HEK293 (cell line): Measurements from ENCODE around the gene RASSF3.

Experiments used
- BCL11A ChIP-seq: fragments of 450-650 bp; formaldehyde crosslinking; IDR thresholded peaks from 2 replicates; pipeline ENCODE4 v1.5.1; 2016; ENCODE audit warnings: low read depth, missing biosample characterization, missing genetic modification characterization
- BCL11B ChIP-seq: fragments of 450-650 bp; formaldehyde crosslinking; IDR thresholded peaks from 2 replicates; pipeline ENCODE4 v1.5.1; 2016; ENCODE audit warnings: low read depth, missing biosample characterization, missing genetic modification characterization
- KLF1 ChIP-seq: fragments of 450-650 bp; formaldehyde crosslinking; IDR thresholded peaks from 2 replicates; pipeline ENCODE4 v1.5.1; 2016; ENCODE audit warnings: missing biosample characterization, missing genetic modification characterization
- KLF16 ChIP-seq: fragments of 450-650 bp; formaldehyde crosslinking; IDR thresholded peaks from 2 replicates; pipeline ENCODE4 v1.5.1; 2017; ENCODE audit warnings: missing biosample characterization, missing genetic modification characterization
- SCRT1 ChIP-seq: fragments of 450-650 bp; formaldehyde crosslinking; IDR thresholded peaks from 2 replicates; pipeline ENCODE4 v1.5.1; 2016; ENCODE audit warnings: missing biosample characterization, missing genetic modification characterization, borderline replicate concordance
- SCRT2 ChIP-seq: fragments of 450-650 bp; formaldehyde crosslinking; IDR thresholded peaks from 2 replicates; pipeline ENCODE4 v1.5.1; 2016; ENCODE audit warnings: missing biosample characterization, missing genetic modification characterization
- YY1 ChIP-seq: fragments of 450-650 bp; formaldehyde crosslinking; IDR thresholded peaks from 2 replicates; pipeline ENCODE4 v1.5.1; 2018; ENCODE audit warnings: missing biosample characterization, missing genetic modification characterization
- ZFP41 ChIP-seq: fragments of 450-650 bp; formaldehyde crosslinking; IDR thresholded peaks from 2 replicates; pipeline ENCODE4 v1.5.1; 2016; ENCODE audit warnings: missing biosample characterization, missing genetic modification characterization, borderline replicate concordance
- ZNF112 ChIP-seq: fragments of 450-650 bp; formaldehyde crosslinking; IDR thresholded peaks from 2 replicates; pipeline ENCODE4 v1.5.0; 2017; ENCODE audit warnings: missing biosample characterization, missing genetic modification characterization
- ZNF121 ChIP-seq: fragments of 450-650 bp; formaldehyde crosslinking; IDR thresholded peaks from 2 replicates; pipeline ENCODE4 v1.5.1; 2016; ENCODE audit warnings: missing biosample characterization, missing genetic modification characterization
- ZNF133 ChIP-seq: fragments of 450-650 bp; formaldehyde crosslinking; IDR thresholded peaks from 2 replicates; pipeline ENCODE4 v1.5.1; 2016; ENCODE audit warnings: missing biosample characterization, missing genetic modification characterization
- ZNF157 ChIP-seq: fragments of 450-650 bp; formaldehyde crosslinking; IDR thresholded peaks from 2 replicates; pipeline ENCODE4 v1.5.1; 2016; ENCODE audit warnings: missing biosample characterization, missing genetic modification characterization
- ZNF169 ChIP-seq: fragments of 450-650 bp; formaldehyde crosslinking; IDR thresholded peaks from 2 replicates; pipeline ENCODE4 v1.5.1; 2016; ENCODE audit warnings: missing biosample characterization, missing genetic modification characterization
- ZNF202 ChIP-seq: fragments of 450-650 bp; formaldehyde crosslinking; IDR thresholded peaks from 2 replicates; pipeline ENCODE4 v1.5.1; 2016; ENCODE audit warnings: missing biosample characterization, missing genetic modification characterization, borderline replicate concordance
- ZNF280C ChIP-seq: fragments of 450-650 bp; formaldehyde crosslinking; IDR thresholded peaks from 2 replicates; pipeline ENCODE4 v1.5.1; 2016; ENCODE audit warnings: missing biosample characterization, missing genetic modification characterization
- ZNF350 ChIP-seq: fragments of 450-650 bp; formaldehyde crosslinking; IDR thresholded peaks from 2 replicates; pipeline ENCODE4 v1.5.0; 2017; ENCODE audit warnings: missing biosample characterization, mild to moderate bottlenecking, missing genetic modification characterization
- ZNF366 ChIP-seq: fragments of 450-650 bp; formaldehyde crosslinking; conservative IDR thresholded peaks from 2 replicates; pipeline ENCODE4 v1.5.1; 2016; ENCODE audit warnings: missing biosample characterization, missing genetic modification characterization
- ZNF394 ChIP-seq: fragments of 450-650 bp; formaldehyde crosslinking; IDR thresholded peaks from 2 replicates; pipeline ENCODE4 v1.5.1; 2016; ENCODE audit warnings: missing biosample characterization, missing genetic modification characterization, mild to moderate bottlenecking, moderate library complexity, borderline replicate concordance
- ZNF423 ChIP-seq: fragments of 450-650 bp; formaldehyde crosslinking; IDR thresholded peaks from 2 replicates; pipeline ENCODE4 v1.5.1; 2016; ENCODE audit warnings: missing biosample characterization, missing genetic modification characterization
- ZNF426 ChIP-seq: fragments of 450-650 bp; formaldehyde crosslinking; IDR thresholded peaks from 2 replicates; pipeline ENCODE4 v1.5.1; 2017; ENCODE audit warnings: missing biosample characterization, missing genetic modification characterization, mild to moderate bottlenecking, inconsistent platforms, moderate library complexity
- ZNF449 ChIP-seq: fragments of 450-650 bp; formaldehyde crosslinking; IDR thresholded peaks from 2 replicates; pipeline ENCODE4 v1.5.1; 2017; ENCODE audit warnings: missing biosample characterization, mild to moderate bottlenecking, missing genetic modification characterization, moderate library complexity
- ZNF510 ChIP-seq: fragments of 450-650 bp; formaldehyde crosslinking; IDR thresholded peaks from 2 replicates; pipeline ENCODE4 v1.5.1; 2018; ENCODE audit warnings: mild to moderate bottlenecking, missing genetic modification characterization, missing biosample characterization; ENCODE audit not compliant: insufficient replicate concordance
- ZNF529 ChIP-seq: fragments of 450-650 bp; formaldehyde crosslinking; IDR thresholded peaks from 2 replicates; pipeline ENCODE4 v1.5.1; 2017; ENCODE audit warnings: missing genetic modification characterization, missing biosample characterization; ENCODE audit not compliant: insufficient replicate concordance
- ZNF629 ChIP-seq: fragments of 450-650 bp; formaldehyde crosslinking; IDR thresholded peaks from 2 replicates; pipeline ENCODE4 v1.5.1; 2017; ENCODE audit warnings: missing biosample characterization, missing genetic modification characterization
- ZNF768 ChIP-seq: fragments of 450-650 bp; formaldehyde crosslinking; IDR thresholded peaks from 2 replicates; pipeline ENCODE4 v1.5.1; 2018; ENCODE audit warnings: missing biosample characterization, mild to moderate bottlenecking, missing genetic modification characterization
- ZNF843 ChIP-seq: fragments of 450-650 bp; formaldehyde crosslinking; IDR thresholded peaks from 2 replicates; pipeline ENCODE4 v1.5.1; 2016; ENCODE audit warnings: missing biosample characterization, missing genetic modification characterization
- TF ChIP-seq, protein P1 (sequence below): fragments of 450-650 bp; formaldehyde crosslinking; optimal IDR thresholded peaks from 2 replicates; pipeline ENCODE3; 2016; ENCODE audit warnings: missing biosample characterization, mild to moderate bottlenecking, missing genetic modification characterization
- TF ChIP-seq, protein P2 (sequence below): fragments of 450-650 bp; formaldehyde crosslinking; IDR thresholded peaks from 2 replicates; pipeline ENCODE4 v1.5.1; 2016; ENCODE audit warnings: missing biosample characterization, missing genetic modification characterization
- TF ChIP-seq, protein P3 (sequence below): fragments of 450-650 bp; formaldehyde crosslinking; IDR thresholded peaks from 2 replicates; pipeline ENCODE4 v1.5.1; 2016; ENCODE audit warnings: missing biosample characterization, missing genetic modification characterization
- TF ChIP-seq, protein P4 (sequence below): fragments of 450-650 bp; formaldehyde crosslinking; IDR thresholded peaks from 2 replicates; pipeline ENCODE4 v1.5.1; 2016; ENCODE audit warnings: missing biosample characterization, missing genetic modification characterization

RASSF3 gene

DNA sequence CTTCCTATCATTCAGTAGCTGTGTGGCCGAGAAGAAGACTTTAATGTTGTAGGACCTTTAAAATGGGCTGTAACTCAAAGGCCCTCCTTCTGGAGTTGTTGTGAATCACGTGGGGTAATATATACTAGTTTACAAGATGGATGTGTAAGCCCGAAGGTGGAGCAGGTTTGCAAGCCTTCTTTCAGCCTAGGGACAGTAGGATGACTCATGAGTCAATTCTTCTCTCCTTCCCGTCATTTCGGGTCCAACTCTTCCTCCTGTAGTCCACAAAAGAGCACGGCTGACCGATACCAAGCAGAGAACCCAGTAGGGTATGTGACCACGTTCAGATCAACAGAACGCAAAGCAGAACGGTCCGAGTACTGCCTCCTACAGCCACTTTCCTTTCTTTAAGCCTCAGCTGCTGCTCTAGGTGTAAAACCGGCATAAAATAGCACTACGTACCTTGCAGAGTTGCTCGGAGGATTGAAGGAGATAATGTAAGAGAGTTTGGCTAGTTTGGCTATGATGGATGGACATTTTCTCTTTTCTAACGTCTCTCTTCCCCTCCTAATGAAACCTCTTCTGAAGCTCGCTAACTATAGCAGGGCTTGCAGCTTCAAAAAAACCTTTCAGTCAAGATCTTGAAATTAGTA lies 1.3 kb upstream of the RASSF3 start (continued):
- TF ChIP-seq ZNF510 (tag by site-specific recombination) (no peak), ZNF112 (no peak), ZNF133 (tag by site-specific recombination) (no peak), ZNF529 (tag by site-specific recombination) (no peak), SCRT1 (no peak), KLF1 (tag by site-specific recombination) (no peak), ZNF629 (peak; percentile 33; the same call in 1 of the 2 replicates), KLF16 (tag by site-specific recombination) (no peak), ZNF394 (no peak; the same call in 1 of the 2 replicates), ZNF768 (tag by site-specific recombination) (no peak), ZNF423 (tag by site-specific recombination) (no peak), BCL11A (tag by site-specific recombination) (no peak), ZNF202 (no peak), ZNF426 (tag by site-specific recombination) (no peak), ZNF843 (tag by site-specific recombination) (no peak), BCL11B (tag by site-specific recombination) (no peak), ZNF157 (no peak), SCRT2 (no peak), ZNF280C (tag by site-specific recombination) (no peak), ZNF449 (tag by site-specific recombination) (no peak), ZFP41 (tag by site-specific recombination) (no peak), ZNF169 (tag by site-specific recombination) (no peak), YY1 (tag by site-specific recombination) (no peak), ZNF350 (tag by site-specific recombination) (no peak), ZNF121 (tag by site-specific recombination) (no peak), ZNF366 (tag by site-specific recombination) (peak; percentile 82)
- TF ChIP-seq, protein P1, sequence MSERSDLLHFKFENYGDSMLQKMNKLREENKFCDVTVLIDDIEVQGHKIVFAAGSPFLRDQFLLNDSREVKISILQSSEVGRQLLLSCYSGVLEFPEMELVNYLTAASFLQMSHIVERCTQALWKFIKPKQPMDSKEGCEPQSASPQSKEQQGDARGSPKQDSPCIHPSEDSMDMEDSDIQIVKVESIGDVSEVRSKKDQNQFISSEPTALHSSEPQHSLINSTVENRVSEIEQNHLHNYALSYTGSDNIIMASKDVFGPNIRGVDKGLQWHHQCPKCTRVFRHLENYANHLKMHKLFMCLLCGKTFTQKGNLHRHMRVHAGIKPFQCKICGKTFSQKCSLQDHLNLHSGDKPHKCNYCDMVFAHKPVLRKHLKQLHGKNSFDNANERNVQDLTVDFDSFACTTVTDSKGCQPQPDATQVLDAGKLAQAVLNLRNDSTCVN (tag by site-specific recombination) = no peak
- TF ChIP-seq, protein P2, sequence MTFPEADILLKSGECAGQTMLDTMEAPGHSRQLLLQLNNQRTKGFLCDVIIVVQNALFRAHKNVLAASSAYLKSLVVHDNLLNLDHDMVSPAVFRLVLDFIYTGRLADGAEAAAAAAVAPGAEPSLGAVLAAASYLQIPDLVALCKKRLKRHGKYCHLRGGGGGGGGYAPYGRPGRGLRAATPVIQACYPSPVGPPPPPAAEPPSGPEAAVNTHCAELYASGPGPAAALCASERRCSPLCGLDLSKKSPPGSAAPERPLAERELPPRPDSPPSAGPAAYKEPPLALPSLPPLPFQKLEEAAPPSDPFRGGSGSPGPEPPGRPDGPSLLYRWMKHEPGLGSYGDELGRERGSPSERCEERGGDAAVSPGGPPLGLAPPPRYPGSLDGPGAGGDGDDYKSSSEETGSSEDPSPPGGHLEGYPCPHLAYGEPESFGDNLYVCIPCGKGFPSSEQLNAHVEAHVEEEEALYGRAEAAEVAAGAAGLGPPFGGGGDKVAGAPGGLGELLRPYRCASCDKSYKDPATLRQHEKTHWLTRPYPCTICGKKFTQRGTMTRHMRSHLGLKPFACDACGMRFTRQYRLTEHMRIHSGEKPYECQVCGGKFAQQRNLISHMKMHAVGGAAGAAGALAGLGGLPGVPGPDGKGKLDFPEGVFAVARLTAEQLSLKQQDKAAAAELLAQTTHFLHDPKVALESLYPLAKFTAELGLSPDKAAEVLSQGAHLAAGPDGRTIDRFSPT (tag by site-specific recombination) = no peak
- TF ChIP-seq, protein P3, sequence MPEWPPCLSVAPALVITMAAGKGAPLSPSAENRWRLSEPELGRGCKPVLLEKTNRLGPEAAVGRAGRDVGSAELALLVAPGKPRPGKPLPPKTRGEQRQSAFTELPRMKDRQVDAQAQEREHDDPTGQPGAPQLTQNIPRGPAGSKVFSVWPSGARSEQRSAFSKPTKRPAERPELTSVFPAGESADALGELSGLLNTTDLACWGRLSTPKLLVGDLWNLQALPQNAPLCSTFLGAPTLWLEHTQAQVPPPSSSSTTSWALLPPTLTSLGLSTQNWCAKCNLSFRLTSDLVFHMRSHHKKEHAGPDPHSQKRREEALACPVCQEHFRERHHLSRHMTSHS (tag by site-specific recombination) = no peak
- TF ChIP-seq, protein P4, sequence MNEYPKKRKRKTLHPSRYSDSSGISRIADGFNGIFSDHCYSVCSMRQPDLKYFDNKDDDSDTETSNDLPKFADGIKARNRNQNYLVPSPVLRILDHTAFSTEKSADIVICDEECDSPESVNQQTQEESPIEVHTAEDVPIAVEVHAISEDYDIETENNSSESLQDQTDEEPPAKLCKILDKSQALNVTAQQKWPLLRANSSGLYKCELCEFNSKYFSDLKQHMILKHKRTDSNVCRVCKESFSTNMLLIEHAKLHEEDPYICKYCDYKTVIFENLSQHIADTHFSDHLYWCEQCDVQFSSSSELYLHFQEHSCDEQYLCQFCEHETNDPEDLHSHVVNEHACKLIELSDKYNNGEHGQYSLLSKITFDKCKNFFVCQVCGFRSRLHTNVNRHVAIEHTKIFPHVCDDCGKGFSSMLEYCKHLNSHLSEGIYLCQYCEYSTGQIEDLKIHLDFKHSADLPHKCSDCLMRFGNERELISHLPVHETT = no peak
